GM18870 (cell line): ENCODE data around the gene JHY.

Experiments used
- ATAC-seq: cut with Tn5 transposase; IDR thresholded peaks from one replicate; pipeline ENCODE4 v1.9.1; 2021; ENCODE audit warnings: moderate library complexity; ENCODE audit not compliant: unreplicated experiment

The JHY gene

GRCh38 chr11:122869622-122870021 lies 12.9 kb upstream of the JHY start:
- ATAC-seq, result no peak

- no peak for ATAC-seq
These were observed 11.3 kb upstream of the JHY start for GRCh38 chr11:122871302-122871701.

- ATAC-seq, result no peak
These were observed 10.5 kb upstream of the JHY start for GRCh38 chr11:122872046-122872445.

DNA sequence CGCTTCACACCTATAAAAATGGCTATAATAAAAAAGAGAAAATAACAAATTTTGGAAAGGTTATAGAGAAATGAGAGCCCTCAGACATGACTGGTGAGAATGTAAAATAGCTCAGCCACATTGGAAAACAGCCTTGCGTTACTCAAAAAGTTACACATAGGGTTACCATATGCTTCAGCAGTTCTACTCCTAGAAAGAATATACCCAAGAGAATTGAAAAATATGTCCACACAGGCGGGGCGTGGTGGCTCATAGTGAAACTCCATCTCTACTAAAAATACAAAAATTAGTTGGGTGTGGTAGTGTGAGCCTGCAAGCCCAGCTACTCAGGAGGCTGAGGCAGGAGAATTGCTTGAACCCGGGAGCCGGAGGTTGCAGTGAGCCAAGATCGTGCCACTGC lies 7.6 kb upstream of the JHY start:
- ATAC-seq, result peak; percentile 74

- no peak for ATAC-seq
These were observed 4.8 kb upstream of the JHY start for GRCh38 chr11:122877732-122878131.

DNA sequence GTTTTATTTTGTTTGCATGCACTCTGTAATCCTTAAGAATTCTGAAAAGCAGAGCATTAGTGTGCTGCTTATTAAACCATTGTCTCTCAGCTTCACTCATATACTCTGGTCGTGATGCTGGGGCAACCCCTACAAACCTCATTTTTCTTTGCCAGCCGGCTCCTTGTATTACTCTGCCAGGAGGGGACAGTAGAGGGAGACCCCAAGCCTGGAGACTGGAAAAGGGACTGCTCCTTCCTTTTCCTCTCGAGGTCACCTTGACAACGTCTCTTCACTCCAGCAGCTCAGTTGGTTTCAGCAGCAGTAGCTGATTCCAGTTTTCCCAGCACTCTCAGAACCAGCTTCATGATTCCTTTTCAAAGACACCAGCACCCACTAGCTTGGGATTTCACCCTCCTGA lies 2.8 kb upstream of the JHY start:
- no peak for ATAC-seq

DNA sequence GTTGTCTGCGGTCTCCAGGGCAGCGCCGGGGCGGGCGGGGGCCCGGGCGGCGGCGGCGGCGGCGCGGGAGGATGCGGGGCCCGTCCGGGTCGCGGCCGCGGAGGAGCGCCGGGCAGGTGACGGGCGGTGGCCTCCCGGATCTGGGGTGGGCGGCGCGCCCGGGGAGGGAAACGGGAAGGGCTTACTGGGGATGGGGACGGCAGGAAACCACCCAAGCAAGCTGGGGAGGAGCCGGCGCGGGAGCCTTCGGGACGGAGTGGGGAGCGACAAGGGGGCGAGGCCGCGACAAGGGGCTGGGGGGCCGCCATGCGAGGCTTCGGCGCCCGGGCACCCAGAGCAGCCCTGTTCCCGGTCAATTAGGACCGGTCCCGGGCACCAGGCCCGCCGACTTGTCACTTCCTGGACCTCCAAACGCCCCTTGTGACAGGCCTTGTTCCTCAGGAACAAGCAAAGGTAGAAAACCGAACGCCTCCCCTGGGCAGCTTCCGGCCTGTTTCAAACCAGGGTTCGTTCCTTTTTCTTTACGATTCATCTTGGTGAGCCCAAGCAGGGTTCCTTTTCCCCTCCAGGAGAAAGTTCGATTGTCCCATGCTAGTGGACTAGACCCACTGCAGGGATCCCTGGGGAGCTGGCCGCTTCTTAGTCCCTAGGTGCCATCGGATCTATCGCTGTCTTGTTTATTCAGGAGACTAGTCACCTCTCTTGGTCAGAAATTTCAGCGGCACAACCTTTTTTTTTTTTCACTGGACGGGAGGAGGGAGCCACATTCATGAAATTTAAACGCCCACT lies 492 bp downstream of the JHY start:
- no peak for ATAC-seq

DNA sequence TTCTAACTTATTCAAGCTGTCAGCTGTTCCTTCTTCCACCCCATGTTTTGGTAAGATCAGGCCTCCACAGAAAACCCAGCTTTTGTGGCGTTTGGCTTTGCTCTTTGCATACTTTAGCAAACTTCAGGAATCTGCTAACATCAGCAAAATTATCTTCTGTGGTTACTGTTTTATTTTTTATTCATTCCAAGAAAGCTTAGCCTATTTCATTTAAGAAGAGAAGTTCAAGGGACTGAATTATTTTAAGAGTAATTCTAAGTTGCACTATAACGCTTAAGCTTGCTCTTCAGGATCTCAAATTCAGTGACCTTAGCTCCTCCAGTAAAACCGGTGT lies 1.1 kb downstream of the JHY start:
- no peak for ATAC-seq

GRCh38 chr11:122888162-122888561 lies 5.6 kb downstream of the JHY start:
- ATAC-seq, result no peak

GRCh38 chr11:122893131-122893530 lies 10.6 kb downstream of the JHY start:
- no peak for ATAC-seq

- ATAC-seq, result no peak
These were observed 13.0 kb downstream of the JHY start for GRCh38 chr11:122895563-122895962.

DNA sequence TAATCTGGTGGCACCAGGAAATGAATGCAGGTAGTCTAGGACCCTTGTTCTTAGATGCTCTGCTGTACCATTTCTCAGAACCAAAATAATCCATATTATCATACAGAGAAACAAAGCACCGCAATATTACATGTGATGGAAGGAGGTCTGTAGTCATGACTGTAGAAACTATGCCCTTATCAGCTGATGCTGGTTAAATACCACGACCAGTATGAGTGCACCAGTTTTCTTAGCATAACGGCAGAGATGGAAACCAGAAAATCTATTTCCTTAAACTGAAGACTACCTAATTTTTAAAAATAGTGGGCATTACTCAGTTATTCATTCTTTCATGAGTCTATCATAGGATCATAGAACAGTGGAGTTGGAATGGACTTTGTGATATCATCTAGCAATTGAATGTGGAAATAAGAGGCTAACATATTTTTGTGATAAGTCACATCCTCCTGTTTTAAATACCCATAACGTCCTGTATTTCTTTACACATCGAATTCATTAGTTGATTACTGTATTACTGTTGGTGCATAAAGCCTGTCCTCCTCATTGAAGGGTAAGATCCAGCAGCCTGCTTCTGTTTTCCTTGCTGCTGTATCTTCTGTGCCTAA lies 15.1 kb downstream of the JHY start:
- no peak for ATAC-seq

DNA sequence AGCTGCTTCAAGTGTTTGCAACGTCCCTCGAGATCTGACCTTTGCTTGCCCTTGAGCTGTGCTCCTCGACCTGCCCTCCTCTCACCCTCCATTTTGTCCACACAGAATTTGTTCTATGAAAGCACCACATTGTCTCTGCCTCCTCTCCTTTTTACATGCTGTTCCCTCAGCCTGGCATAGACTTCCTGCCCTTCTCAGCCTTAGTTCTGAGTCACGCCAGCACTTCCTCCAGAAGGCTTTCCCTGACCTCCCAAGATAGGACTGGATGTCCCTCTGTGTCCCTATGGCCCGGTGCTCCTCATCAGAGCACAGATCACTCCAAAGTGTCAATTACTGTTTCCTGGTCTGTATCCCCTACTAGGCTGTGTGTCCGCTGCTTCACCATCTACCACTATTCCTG lies 16.2 kb downstream of the JHY start:
- no peak for ATAC-seq

DNA sequence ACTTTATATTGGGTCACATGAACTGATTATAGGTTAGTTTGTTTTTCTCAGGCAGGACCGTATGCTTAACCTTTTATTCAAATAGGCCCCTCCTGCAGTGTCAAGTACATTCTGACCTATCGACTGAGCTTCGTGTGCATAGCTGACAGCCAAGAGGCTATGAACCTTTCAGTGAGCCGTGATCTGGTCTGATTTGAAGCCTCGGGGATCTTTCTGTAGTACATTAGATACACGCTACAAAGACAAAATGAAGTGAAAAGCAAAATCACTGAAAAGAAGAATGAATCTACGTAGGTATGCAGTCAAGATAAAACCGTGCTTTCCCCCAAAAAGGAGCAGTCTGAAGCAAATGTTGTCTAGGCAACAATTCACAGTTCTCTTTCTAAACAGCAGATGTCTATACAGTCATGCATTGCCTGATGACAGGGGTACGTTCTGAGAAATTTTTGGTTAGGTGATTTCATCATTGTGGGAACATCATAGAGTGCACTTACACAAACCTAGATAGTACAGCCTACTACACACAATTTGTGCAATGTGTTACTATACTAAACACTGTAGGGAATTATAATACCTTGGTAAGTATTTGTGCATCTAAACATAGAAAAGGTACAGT lies 18.1 kb downstream of the JHY start:
- ATAC-seq, result no peak

- no peak for ATAC-seq
These were observed 20.4 kb downstream of the JHY start for GRCh38 chr11:122902951-122903350.

- ATAC-seq, result no peak
These were observed 28.2 kb downstream of the JHY start for GRCh38 chr11:122910775-122911174.

- no peak for ATAC-seq
These were observed 34.8 kb downstream of the JHY start for GRCh38 chr11:122917311-122917710.

- ATAC-seq, result no peak
These were observed 36.2 kb downstream of the JHY start for GRCh38 chr11:122918734-122919133.

- no peak for ATAC-seq
These were observed 38.0 kb downstream of the JHY start for GRCh38 chr11:122920579-122920978.

- ATAC-seq, result no peak
These were observed 40.3 kb downstream of the JHY start for GRCh38 chr11:122922893-122923292.

- ATAC-seq, result no peak
These were observed 40.7 kb downstream of the JHY start for GRCh38 chr11:122923302-122923701.

DNA sequence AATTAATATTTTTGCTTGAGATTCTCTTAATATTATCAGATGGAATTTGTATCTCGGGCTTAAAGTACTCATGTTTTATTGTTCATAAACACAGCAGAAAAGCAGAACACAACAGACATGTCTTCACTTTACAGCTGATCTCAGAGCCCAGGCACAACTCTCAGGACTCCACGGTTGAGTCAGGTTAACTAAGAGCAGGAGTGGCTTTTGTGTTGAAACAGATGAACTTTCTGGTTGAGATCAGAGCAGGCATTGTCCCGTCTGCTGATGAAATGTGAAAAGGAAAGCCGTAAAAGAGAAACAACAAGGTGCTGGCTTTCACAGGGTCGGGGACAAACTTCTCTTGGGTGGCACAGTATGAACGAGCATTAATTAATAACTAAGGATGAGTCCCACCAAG lies 49.0 kb downstream of the JHY start:
- ATAC-seq, result no peak
